Measurements from ENCODE around the gene SPO11. TPM values are rescaled to one million over a fixed set of nuclear protein-coding genes. Genes with fewer than 3 reads are reported as not detected.
A peak's percentile ranks its signal among the peaks of the same experiment; 100 is the strongest.

SPO11 gene
- total RNA-seq, 1 donor from 2014 or later = not detected

DNA sequence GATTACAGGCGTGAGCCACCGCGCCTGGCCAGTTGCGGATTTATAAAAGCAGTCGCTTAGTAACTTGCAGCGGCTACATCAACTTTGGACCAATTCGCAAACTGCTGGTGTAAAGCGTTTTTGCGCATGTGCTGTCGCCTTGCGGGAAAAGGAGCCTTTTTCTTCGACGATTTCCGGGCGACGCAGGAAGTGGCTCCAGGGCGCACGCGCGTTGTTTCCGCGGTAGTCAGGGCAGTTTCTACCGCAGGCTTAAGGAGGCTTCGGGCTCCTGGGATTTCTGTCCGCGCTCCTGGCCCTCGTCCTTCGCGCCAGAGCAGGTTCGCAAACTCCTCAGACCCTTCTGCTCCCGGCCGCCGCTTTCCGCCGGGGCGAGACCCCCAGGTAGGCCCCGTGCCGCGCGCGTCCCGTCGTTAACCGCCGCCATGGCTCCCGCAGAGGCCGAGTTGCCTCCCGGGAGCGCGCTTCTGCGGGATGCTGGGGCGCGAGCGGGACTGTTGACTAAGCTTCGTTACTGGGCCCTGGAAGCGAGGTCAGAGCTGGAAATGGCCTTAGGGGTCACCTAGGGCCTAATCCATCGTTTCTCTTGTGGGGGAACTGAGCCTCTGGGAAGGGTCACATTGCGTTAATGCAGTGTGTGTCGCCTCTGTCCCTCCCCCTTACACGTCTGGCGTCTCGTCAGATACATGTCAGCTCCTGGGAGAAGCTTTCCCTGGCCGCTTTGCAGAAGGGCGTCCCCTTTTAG, 21.6 kb downstream of the SPO11 start, which contains the start of gene RAE1:
RAE1 (plus strand) TSS at position 214 of the 742 bp plus-strand sequence. CDS start 2,784 bp downstream, outside the sequence.
- peak within 1 kb of the TSS; percentile 86 for H3K4me3 Mint-ChIP-seq

DNA sequence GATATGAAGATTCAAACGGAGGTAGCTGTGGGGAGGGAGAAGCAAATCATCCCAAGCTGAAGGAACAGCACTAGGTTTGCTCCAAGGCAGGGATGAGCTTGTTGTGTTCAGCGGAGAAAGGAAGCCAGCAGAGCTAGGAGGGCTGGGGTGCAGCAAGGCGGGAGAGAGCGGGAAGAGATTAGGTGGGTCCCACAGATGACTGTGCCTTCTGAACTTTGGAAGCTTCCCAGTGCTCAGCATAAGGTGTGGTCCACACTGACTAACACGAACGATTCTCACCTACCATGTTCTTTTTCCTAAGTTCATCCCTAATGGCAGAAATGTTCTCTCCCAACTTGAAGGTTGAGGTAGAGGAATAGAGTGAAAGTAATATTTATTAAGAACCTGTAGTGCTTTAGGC, 22.7 kb downstream of the SPO11 start:
- peaks cover 13% of the 10 kb centered on the region for H3K4me1 Mint-ChIP-seq
- H3K36me3 Mint-ChIP-seq = peaks cover 19% of the 10 kb centered on the region
- H3K9me3 Mint-ChIP-seq = no peaks in the 10 kb centered on the region
- TF ChIP-seq, protein P1, sequence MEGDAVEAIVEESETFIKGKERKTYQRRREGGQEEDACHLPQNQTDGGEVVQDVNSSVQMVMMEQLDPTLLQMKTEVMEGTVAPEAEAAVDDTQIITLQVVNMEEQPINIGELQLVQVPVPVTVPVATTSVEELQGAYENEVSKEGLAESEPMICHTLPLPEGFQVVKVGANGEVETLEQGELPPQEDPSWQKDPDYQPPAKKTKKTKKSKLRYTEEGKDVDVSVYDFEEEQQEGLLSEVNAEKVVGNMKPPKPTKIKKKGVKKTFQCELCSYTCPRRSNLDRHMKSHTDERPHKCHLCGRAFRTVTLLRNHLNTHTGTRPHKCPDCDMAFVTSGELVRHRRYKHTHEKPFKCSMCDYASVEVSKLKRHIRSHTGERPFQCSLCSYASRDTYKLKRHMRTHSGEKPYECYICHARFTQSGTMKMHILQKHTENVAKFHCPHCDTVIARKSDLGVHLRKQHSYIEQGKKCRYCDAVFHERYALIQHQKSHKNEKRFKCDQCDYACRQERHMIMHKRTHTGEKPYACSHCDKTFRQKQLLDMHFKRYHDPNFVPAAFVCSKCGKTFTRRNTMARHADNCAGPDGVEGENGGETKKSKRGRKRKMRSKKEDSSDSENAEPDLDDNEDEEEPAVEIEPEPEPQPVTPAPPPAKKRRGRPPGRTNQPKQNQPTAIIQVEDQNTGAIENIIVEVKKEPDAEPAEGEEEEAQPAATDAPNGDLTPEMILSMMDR (IDR thresholded peaks at IDR 0.05; ENCODE audit: unreplicated experiment) = no peak
- H3K4me3 Mint-ChIP-seq = peak overlapping the region; percentile 86
- H3K27ac Mint-ChIP-seq = peak overlapping the region; percentile 77
- no peaks in the 10 kb centered on the region for H3K27me3 Mint-ChIP-seq (ENCODE audit: low read depth)
- no peak for DNase-seq (ENCODE audit: low spot score in 2 of 2, unreplicated experiment in 2 of 2)

More for the DNA sequence above, 21.6 kb downstream of the SPO11 start, which contains the start of gene RAE1:
- DNase-seq (ENCODE audit: low spot score in 2 of 2, unreplicated experiment in 2 of 2) = peak; percentile 86 to 92
- peaks cover 13% of the 10 kb centered on the region for H3K4me1 Mint-ChIP-seq
- peaks cover 15% of the 10 kb centered on the region for H3K36me3 Mint-ChIP-seq
- H3K9me3 Mint-ChIP-seq = no peaks in the 10 kb centered on the region
- no peaks in the 10 kb centered on the region for H3K27me3 Mint-ChIP-seq (ENCODE audit: low read depth)
- peak within 1 kb of the TSS; percentile 85 for H3K27ac Mint-ChIP-seq
- TF ChIP-seq, protein P1 (IDR thresholded peaks at IDR 0.05; ENCODE audit: unreplicated experiment) = no peak

DNA sequence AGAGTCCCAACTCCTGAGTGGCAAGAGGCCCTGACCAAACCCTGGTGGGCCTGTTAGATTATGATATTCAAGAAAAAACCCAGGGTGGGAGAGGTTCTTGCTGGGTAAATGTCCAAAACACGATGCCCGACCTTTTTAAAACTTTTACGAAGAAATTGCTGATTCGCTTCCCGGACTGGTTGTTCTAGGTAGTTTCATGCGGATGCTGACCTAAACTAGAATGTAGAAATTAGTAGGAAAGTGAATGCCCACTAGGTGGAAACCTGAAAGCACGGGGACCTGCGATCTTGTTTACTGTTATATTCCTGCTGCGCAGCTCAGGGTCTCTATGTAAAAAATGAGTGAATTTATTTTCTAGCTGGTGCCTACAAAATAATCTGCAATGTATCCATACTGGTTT, 23.7 kb downstream of the SPO11 start:
- Mint-ChIP-seq H3K36me3 (peaks cover 19% of the 10 kb centered on the region), H3K27ac (no peak overlapping the region), H3K9me3 (no peaks in the 10 kb centered on the region), H3K4me1 (peaks cover 13% of the 10 kb centered on the region), H3K4me3 (peak overlapping the region; percentile 29), H3K27me3 (ENCODE audit: low read depth) (no peaks in the 10 kb centered on the region)
- TF ChIP-seq, protein P1 (IDR thresholded peaks at IDR 0.05; ENCODE audit: unreplicated experiment) = no peak
- no peak for DNase-seq (ENCODE audit: low spot score in 2 of 2, unreplicated experiment in 2 of 2)

DNA sequence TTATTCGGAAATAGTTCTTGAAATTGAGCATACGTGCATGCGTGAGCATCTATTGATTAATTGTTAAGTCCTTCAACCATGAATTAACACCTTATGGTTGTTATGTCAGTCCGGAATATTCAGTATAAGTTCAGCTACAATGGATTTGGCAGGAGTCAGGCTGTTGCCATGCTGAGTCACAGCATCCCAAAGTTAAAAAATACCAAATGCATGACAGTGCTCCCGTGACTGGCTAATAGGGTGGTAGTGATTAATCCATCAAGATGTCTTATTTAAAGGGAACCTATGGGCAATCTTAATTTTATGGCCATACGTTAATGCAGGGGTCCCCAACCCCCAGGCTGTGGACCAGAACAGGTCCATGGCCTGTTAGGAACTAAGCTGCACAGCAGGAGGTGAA, 31.9 kb downstream of the SPO11 start:
- Mint-ChIP-seq H3K4me1 (no peaks in the 10 kb centered on the region), H3K27ac (no peak overlapping the region), H3K9me3 (no peaks in the 10 kb centered on the region), H3K27me3 (ENCODE audit: low read depth) (no peaks in the 10 kb centered on the region), H3K36me3 (peaks cover 18% of the 10 kb centered on the region), H3K4me3 (no peak overlapping the region)
- DNase-seq (ENCODE audit: low spot score in 2 of 2, unreplicated experiment in 2 of 2) = no peak
- TF ChIP-seq, protein P1 (IDR thresholded peaks at IDR 0.05; ENCODE audit: unreplicated experiment) = no peak

DNA sequence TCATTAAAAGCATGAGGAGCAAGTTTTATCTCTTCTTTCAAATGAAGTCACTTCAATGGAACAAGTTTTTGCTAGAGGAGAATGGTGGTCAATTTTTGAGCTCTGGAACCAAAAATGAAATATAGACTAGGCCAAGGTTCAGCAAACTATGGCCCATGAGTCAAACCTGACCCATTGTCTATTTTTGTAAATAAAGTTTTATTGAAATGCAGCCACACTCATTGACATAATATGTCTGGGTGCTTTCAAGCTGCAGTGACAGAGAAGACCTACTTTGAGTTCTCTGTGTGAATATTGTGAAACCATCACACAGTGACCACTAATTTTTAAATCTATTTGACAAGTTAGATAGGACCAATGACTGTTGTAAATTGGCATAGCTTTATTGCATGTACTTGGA, 34.8 kb downstream of the SPO11 start:
- H3K36me3 Mint-ChIP-seq = peaks cover 32% of the 10 kb centered on the region
- no peaks in the 10 kb centered on the region for H3K9me3 Mint-ChIP-seq
- H3K4me1 Mint-ChIP-seq = no peaks in the 10 kb centered on the region

More for the DNA sequence above, 34.8 kb downstream of the SPO11 start:
- H3K27ac Mint-ChIP-seq = no peak overlapping the region
- no peaks in the 10 kb centered on the region for H3K27me3 Mint-ChIP-seq (ENCODE audit: low read depth)
- TF ChIP-seq, protein P1 (IDR thresholded peaks at IDR 0.05; ENCODE audit: unreplicated experiment) = no peak
- no peak overlapping the region for H3K4me3 Mint-ChIP-seq
- no peak for DNase-seq (ENCODE audit: low spot score in 2 of 2, unreplicated experiment in 2 of 2)

Measured in mesothelial cell of epicardium (in vitro differentiated cells).